ENCODE data around the gene SUGCT. TPM values are rescaled to one million over a fixed set of nuclear protein-coding genes. Genes with fewer than 3 reads are reported as not detected.

SUGCT gene
- total RNA-seq, 1 experiment from 2014 or later = 17.1 TPM

DNA sequence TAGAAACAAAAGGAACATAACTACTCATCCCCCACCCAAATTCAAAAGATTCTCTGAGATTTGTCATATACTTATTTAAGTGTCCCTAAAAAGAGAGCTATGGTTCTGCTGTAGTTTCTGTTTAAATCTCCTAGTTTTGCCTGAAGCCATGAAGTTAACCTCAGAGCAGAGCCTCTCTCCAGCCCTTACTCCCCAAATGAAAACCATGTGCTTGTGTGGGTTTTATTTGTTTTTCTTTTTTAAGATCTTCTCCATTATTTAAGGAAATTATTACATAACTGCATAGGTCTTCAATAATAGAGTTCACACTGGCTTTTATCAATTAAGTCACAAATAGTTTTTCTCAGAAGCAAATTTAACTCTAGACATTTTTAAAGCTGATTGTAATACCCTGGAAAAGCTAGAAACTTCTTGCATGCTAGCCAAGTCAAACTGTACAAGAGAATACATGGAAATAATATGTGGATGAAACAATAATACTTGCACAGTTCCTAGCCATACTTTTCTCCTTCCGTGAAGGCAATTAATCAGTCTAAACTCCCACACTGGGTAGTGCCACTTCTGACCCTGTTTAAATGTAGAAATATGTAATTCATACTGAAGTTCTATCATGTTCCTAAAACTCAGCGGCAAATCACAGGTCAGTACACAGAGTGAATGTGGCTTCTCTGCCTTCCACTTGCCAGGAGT is 579.7 kb downstream of the SUGCT start:
- Histone ChIP-seq H3K4me3 (no peak overlapping the region), H3K27ac (no peak overlapping the region), H3K9me3 (replicated peaks) (no peaks in the 10 kb centered on the region), H3K36me3 (no peaks in the 10 kb centered on the region), H3K27me3 (replicated peaks) (no peaks in the 10 kb centered on the region), H3K4me1 (replicated peaks) (peaks cover 20% of the 10 kb centered on the region)
- peak in 1 of 2 experiments; percentile 18 for DNase-seq (ENCODE audit: low read depth in 1 of 2, low spot score in 2 of 2)

DNA sequence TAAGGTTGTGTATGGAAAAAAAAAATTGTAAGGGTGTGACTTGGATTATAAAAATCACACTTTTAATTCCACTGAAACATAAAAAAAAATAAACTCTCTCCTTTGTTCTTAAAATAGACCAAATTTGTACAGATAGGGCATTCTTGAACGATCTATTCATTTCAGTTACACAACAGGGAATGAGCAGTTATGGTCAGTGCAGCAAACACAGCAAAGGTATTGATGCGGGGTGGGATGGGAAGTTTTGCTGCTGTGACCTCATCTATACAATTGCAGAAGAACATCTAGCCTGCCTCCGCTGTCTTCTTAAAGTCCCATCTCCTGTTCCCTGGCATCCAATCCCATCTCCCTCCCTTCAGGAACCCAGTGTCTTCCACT is 580.2 kb downstream of the SUGCT start:
- Histone ChIP-seq H3K4me3 (no peak overlapping the region), H3K9me3 (replicated peaks) (no peaks in the 10 kb centered on the region), H3K36me3 (no peaks in the 10 kb centered on the region), H3K27ac (no peak overlapping the region), H3K27me3 (replicated peaks) (no peaks in the 10 kb centered on the region), H3K4me1 (replicated peaks) (peaks cover 21% of the 10 kb centered on the region)
- no peak for DNase-seq (ENCODE audit: low read depth in 1 of 2, low spot score in 2 of 2)

GRCh38 chr7:40716052-40716451 is 581.2 kb downstream of the SUGCT start:
- Histone ChIP-seq H3K9me3 (replicated peaks) (no peaks in the 10 kb centered on the region), H3K4me1 (replicated peaks) (peaks cover 27% of the 10 kb centered on the region), H3K4me3 (no peak overlapping the region), H3K36me3 (no peaks in the 10 kb centered on the region), H3K27me3 (replicated peaks) (no peaks in the 10 kb centered on the region), H3K27ac (no peak overlapping the region)
- no peak for DNase-seq (ENCODE audit: low read depth in 1 of 2, low spot score in 2 of 2)

GRCh38 chr7:40717242-40717641 is 582.4 kb downstream of the SUGCT start:
- peak; percentile 35 to 68 for DNase-seq (ENCODE audit: low read depth in 1 of 2, low spot score in 2 of 2)
- no peaks in the 10 kb centered on the region for H3K9me3 ChIP-seq (replicated peaks)
- peaks cover 27% of the 10 kb centered on the region for H3K4me1 ChIP-seq (replicated peaks)
- H3K27ac ChIP-seq = no peak overlapping the region
- no peaks in the 10 kb centered on the region for H3K27me3 ChIP-seq (replicated peaks)
- no peak overlapping the region for H3K4me3 ChIP-seq
- H3K36me3 ChIP-seq = no peaks in the 10 kb centered on the region

- H3K4me1 ChIP-seq (replicated peaks) = peaks cover 19% of the 10 kb centered on the region
- no peak for DNase-seq (ENCODE audit: low read depth in 1 of 2, low spot score in 2 of 2)
- no peaks in the 10 kb centered on the region for H3K9me3 ChIP-seq (replicated peaks)
- H3K27ac ChIP-seq = no peak overlapping the region
- H3K27me3 ChIP-seq (replicated peaks) = no peaks in the 10 kb centered on the region
- no peak overlapping the region for H3K4me3 ChIP-seq
- H3K36me3 ChIP-seq = no peaks in the 10 kb centered on the region
Measured at GRCh38 chr7:40720416-40720815, 585.6 kb downstream of the SUGCT start.

DNA sequence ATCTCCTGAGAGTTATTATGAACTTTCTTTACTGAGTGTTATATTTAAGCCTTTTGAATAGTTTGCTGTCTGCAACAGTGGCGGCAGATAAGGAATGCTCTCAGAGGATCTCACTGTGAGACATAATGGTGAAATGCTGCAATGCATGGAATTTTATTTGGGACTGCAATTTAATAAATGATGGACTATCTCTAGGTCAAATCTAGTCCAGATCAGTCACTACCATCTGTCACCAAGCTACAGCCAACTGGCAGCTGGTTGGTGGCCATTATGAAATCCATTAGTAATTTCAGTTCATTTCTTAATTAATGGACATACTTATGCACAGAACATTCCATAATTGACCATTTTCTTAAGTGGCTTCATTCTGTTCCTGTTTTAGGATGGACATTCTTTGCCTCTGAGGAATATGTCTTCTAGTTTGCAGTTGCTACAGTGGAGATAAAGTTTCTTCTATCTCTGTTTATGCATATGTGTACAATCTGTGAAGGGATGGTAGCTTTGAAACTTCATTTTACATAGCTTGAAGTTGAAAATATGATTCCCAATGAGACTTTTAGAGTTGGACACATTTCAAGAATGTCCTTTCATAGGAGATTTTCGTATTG is 586.6 kb downstream of the SUGCT start:
- Histone ChIP-seq H3K4me1 (replicated peaks) (peaks cover 13% of the 10 kb centered on the region), H3K27me3 (replicated peaks) (no peaks in the 10 kb centered on the region), H3K4me3 (no peak overlapping the region), H3K9me3 (replicated peaks) (no peaks in the 10 kb centered on the region), H3K27ac (no peak overlapping the region), H3K36me3 (no peaks in the 10 kb centered on the region)
- DNase-seq (ENCODE audit: low read depth in 1 of 2, low spot score in 2 of 2) = no peak

DNA sequence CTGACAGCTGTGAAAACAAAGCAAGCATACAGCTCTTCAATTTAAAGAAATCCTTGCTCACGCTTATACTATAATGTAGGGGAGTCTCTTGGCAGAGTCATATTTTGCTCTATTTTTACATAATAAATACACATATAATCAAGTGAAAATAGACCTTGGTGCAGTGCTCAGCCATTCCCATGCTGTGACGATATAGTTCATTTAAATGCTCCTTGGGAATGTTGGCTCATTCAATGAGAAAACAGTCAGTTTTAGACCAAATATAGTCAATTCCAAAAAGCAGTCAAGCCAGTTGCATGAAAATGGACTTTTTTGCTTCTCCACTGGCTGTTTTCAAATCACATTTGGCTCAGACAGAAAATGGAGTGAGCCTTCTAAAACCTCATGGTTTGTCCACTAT is 587.4 kb downstream of the SUGCT start:
- no peak for DNase-seq (ENCODE audit: low read depth in 1 of 2, low spot score in 2 of 2)
- Histone ChIP-seq H3K36me3 (no peaks in the 10 kb centered on the region), H3K9me3 (replicated peaks) (no peaks in the 10 kb centered on the region)

GRCh38 chr7:40723829-40724228 is 589.0 kb downstream of the SUGCT start:
- no peak for DNase-seq (ENCODE audit: low read depth in 1 of 2, low spot score in 2 of 2)
- Histone ChIP-seq H3K4me1 (replicated peaks) (peaks cover 7% of the 10 kb centered on the region; the same call in 1 of the 2 replicates), H3K27ac (no peak overlapping the region), H3K9me3 (replicated peaks) (no peaks in the 10 kb centered on the region), H3K36me3 (no peaks in the 10 kb centered on the region), H3K27me3 (replicated peaks) (no peaks in the 10 kb centered on the region), H3K4me3 (no peak overlapping the region)

More for the DNA sequence above, 587.4 kb downstream of the SUGCT start:
- Histone ChIP-seq H3K27me3 (replicated peaks) (no peaks in the 10 kb centered on the region), H3K4me1 (replicated peaks) (peaks cover 9% of the 10 kb centered on the region), H3K27ac (no peak overlapping the region), H3K4me3 (no peak overlapping the region)

GRCh38 chr7:40726559-40726958 is 591.8 kb downstream of the SUGCT start:
- DNase-seq (ENCODE audit: low read depth in 1 of 2, low spot score in 2 of 2) = no peak
- no peaks in the 10 kb centered on the region for H3K9me3 ChIP-seq (replicated peaks)
- H3K36me3 ChIP-seq = no peaks in the 10 kb centered on the region
- no peaks in the 10 kb centered on the region for H3K4me1 ChIP-seq (replicated peaks)
- H3K4me3 ChIP-seq = no peak overlapping the region
- no peak overlapping the region for H3K27ac ChIP-seq
- H3K27me3 ChIP-seq (replicated peaks) = no peaks in the 10 kb centered on the region

- Histone ChIP-seq H3K4me3 (no peak overlapping the region), H3K36me3 (no peaks in the 10 kb centered on the region), H3K27ac (no peak overlapping the region), H3K27me3 (replicated peaks) (no peaks in the 10 kb centered on the region), H3K4me1 (replicated peaks) (peaks cover 7% of the 10 kb centered on the region; the same call in 1 of the 2 replicates), H3K9me3 (replicated peaks) (no peaks in the 10 kb centered on the region)
- no peak for DNase-seq (ENCODE audit: low read depth in 1 of 2, low spot score in 2 of 2)
Measured at GRCh38 chr7:40733114-40733513, 598.3 kb downstream of the SUGCT start.

DNA sequence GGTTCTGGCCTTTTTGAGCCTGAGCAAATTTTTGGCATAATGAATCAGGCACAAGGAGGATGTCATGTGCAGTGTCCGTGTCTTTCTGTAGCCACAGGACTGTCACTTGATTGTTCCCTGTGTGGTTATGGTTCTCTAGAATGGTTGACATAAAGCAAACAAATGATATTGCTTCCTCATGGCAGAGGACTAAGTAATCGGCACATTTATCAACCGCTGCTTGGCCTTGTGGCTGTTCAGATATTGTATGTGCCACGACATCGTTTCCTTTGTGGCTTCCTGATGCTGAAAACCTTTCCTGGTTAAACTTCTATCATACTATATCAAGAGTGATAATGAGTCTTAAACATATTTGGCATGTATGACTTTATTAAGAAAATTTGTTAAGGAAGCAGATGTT is 598.8 kb downstream of the SUGCT start:
- Histone ChIP-seq H3K4me1 (replicated peaks) (peaks cover 7% of the 10 kb centered on the region; the same call in 1 of the 2 replicates), H3K27ac (no peak overlapping the region), H3K27me3 (replicated peaks) (no peaks in the 10 kb centered on the region), H3K9me3 (replicated peaks) (no peaks in the 10 kb centered on the region), H3K4me3 (no peak overlapping the region), H3K36me3 (no peaks in the 10 kb centered on the region)
- no peak for DNase-seq (ENCODE audit: low read depth in 1 of 2, low spot score in 2 of 2)

GRCh38 chr7:40739257-40739656 is 604.5 kb downstream of the SUGCT start:
- no peaks in the 10 kb centered on the region for H3K27me3 ChIP-seq (replicated peaks)
- no peak for DNase-seq (ENCODE audit: low read depth in 1 of 2, low spot score in 2 of 2)
- no peak overlapping the region for H3K27ac ChIP-seq
- H3K36me3 ChIP-seq = no peaks in the 10 kb centered on the region
- H3K4me3 ChIP-seq = no peak overlapping the region
- no peaks in the 10 kb centered on the region for H3K9me3 ChIP-seq (replicated peaks)
- no peaks in the 10 kb centered on the region for H3K4me1 ChIP-seq (replicated peaks)

DNA sequence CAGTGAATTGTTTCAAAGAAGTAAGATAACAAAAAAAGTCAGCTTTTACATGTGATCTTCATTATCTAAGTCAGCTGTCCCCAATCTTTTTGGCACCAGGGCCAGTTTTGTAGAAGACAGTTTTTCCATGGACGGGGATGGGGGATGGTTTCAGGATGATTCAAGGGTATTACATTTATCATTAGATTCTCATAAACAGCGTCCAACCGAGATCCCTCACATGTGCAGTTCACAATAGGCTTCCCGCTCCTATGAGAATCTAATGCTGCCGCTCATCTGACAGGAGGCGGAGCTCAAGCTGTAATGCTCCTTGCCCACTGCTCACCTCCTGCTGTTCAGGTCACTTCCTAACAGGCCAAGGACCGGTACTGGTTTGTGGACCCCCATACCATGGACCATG is 607.5 kb downstream of the SUGCT start:
- H3K9me3 ChIP-seq (replicated peaks) = no peaks in the 10 kb centered on the region
- no peaks in the 10 kb centered on the region for H3K4me1 ChIP-seq (replicated peaks)
- H3K36me3 ChIP-seq = no peaks in the 10 kb centered on the region
- H3K27ac ChIP-seq = no peak overlapping the region
- H3K27me3 ChIP-seq (replicated peaks) = no peaks in the 10 kb centered on the region
- no peak overlapping the region for H3K4me3 ChIP-seq
- no peak for DNase-seq (ENCODE audit: low read depth in 1 of 2, low spot score in 2 of 2)

- Histone ChIP-seq H3K4me1 (replicated peaks) (no peaks in the 10 kb centered on the region), H3K36me3 (no peaks in the 10 kb centered on the region), H3K4me3 (no peak overlapping the region), H3K27ac (no peak overlapping the region), H3K27me3 (replicated peaks) (no peaks in the 10 kb centered on the region), H3K9me3 (replicated peaks) (no peaks in the 10 kb centered on the region)
- DNase-seq (ENCODE audit: low read depth in 1 of 2, low spot score in 2 of 2) = no peak
Measured at GRCh38 chr7:40746841-40747556, 612.2 kb downstream of the SUGCT start.
